GOT3 (cell line): Measurements from ENCODE around the gene HADHA.
"Not testable (repeated sequence)": the region's sequence is repeated elsewhere in the genome, so short reads cannot be mapped to it uniquely, and the experiment has no call there.

Experiments used
- DNase-seq: peaks from one replicate; lab custom pipeline; 2025; ENCODE audit warnings: mixed read lengths; lab: John Stamatoyannopoulos, UW

HADHA gene

DNA sequence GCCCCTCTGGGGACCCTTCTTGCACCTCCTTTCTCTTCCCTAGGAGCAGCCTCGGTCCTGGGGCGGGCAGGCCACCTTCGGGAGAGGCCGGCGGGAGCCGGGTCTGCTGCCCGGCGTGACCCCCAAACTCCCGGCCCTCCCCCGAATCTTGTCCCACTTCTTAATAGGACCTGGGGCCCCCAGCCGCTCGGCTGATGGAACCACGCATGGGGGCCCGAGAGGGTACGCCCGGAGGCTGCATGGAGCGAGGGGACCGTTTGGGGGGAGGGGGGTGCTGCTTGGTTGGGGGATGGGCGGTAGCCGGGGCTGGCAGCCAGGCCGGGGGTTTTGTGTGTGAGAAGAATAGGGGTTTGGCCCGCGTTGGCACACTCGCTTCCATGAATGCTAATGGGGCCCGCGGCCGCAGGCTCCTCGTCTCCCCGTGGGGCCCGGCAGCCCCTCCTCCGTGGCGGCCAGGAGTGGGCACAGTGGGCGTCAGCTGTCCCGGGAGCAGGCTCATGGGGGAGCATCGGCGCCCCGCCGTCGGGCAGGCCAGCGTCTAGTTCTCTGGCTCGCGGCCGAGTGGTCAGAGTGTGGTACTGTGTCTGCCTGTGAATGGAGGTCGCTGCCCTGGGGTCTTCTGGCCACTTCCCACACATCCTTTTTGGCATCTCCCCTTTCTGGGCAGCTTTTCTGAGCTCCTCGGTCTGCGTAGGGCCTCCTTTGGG lies 70.5 kb downstream of the HADHA start:
- no peak for DNase-seq

DNA sequence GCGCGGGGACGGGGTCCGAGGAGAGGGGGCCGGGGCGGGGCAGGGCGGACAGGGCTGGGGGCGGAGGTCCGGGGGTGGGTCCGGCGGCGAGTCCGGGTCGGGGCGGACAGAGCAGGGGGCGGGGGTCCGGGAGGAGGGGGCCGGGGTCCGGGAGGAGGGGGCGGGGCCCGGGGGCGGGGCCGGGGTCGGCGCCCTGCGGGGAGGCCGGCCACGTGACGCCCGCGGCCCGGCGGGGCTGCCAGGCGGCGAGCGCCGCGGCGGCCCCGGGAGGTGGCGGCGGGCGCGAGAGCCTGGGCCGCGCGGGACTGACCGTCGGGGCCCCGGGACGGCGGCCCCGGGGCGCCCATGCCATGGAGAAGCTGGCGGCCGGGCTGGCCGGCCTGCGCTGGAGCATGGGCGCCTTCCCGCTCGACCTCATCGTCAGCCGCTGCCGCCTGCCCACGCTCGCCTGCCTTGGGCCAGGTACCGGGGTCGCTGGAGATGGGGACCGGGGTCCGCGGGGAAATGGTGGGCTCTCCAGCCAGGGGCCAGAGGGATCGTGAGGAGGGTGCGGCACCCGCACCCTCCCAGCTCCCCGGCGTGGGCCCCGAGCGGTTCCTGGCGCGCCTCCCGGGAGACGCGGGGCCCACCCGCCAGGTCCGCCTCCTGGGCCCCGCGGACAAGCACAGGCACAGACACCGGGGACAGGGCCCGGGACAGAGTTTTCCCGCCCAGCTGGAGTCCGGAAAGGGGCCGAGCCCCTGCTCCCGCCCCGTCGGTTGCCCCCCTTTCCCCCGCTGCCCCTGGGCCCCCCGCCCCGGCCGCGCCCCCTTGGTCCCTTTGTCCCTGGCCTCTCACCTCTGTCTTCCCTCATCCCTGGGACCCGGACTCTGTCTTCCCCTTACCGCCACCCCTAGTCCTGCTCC lies 71.3 kb downstream of the HADHA start, which contains the start of gene GAREM2:
GAREM2 (plus strand) TSS at position 218 of the 905 bp plus-strand sequence; CDS start at position 351, 133 bp downstream.
- no peak for DNase-seq

DNA sequence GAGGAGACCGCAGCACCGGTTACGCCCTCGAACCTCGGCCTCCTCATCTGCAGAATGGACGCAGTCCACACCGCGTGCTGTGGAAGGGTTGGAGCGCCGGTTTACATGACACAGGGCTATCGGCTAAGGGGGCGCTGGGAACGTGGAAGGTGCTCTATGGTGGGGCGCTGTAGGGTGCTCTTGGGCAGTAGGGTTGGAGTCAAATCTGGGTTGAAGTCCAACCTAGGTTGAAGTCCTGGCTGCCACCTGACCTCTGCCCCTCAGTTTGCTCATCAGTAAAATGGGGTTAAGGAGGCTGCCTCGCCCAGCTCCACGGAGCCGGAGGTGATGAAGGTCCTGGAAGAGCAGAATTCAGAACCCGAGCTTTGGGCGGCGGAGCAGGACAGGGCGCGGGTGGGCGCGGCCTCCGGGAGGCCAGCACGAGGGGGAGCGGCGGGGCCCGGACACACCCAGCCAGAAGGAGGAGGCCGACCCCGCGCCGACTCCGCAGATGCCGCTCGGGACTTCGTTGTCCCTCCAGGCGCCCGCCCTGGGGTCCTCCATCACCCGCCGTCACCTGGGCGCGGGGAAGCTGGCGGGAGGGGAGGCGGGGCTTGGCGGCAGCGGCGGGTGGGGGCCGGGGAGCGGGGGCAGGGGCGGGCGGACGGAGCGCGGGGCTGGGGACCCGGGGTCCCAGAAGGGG lies 72.1 kb downstream of the HADHA start:
- DNase-seq = no peak

DNA sequence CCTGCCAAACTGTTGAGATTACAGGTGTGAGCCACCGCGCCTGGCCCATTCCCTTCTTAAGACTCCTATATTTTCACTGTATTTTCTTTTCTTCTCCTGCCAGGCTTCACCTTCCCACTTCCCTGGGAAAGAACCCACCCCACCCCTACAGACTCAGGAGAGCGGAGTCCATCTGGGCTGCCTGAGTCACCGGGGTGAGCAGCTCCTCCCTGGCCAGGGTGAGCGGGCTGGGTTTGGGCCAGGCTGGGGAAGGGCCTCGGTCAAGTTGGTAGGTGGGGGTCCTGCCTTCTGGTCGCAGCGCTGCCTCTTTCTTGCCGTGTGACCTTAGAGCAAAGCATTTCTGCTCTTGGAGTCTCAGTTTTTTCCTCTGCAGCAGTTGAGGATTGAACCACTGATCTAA lies 73.6 kb downstream of the HADHA start:
- no peak for DNase-seq

DNA sequence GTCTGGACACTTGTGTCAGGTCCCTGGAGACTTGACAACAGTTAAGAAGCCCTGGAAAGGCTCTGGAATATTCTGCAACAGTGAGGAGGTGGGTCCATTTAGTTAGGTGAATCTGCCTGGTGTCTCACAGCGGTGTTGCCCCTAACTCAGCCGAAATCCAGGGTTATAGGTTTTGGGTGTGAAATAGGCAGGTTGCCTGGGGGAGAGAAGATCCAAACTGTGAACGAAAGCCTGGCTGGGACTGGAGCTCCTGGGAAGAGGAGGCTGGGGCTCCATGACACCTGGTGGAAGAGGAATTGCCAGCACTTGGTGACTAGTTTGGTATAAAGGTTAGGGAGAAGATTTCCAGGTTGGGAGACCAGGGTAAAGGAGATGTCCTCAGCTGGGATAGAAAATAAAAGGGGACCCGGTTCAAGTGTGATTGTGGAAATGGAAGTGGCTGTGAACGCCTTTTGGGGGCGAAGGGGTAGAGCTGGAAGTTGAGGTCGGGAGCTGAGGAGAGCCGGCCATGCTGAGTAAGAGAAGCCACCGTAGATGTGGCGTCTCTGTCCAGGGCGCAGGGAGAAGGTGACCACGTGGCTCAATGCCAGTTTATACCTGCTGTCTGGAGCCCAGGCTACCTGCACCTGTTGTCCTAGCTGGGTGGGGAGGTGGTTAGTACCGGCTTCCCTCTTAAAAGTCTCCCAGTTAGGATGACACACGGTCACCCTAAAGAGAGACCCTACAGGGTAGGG lies 74.6 kb downstream of the HADHA start:
- DNase-seq = no peak

DNA sequence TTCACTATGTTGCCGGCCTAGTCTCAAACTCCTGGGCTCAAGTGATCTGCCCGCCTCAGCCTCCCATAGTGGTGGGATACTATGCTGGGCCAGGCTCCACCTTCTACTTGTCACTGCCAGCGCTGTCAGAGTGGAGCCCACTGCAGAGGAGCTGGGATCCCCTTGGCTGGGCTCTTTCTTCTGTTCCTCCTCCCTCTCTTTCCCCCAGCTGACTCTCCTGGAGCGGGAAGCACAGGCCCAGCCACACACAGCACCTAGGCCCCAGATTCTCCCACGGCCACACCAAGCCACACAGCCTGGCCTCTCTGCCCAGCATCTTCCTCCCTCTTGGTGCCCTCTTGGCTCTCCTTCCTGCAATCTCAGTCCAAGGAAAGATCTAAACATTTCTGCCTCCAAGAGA lies 75.2 kb downstream of the HADHA start:
- no peak for DNase-seq

DNA sequence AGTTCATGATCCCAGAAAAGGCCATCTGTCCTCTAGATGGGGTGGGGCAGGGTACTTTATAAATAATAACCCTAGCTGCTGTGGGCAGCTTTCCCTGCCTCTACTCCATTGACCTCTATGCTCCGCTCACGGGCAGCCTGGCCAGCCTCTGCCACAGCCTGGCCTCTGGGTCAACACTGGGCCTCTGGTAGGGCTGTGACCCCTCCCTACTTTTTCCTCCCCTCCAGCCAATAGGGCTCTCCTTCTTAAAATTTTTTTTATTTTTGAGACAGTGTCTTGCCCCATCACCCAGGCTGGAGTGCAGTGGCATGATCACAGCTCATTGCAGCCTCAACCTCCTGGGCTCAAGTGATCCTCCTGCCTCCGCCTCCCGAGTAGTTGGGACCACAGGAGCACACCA lies 75.6 kb downstream of the HADHA start:
- no peak for DNase-seq

DNA sequence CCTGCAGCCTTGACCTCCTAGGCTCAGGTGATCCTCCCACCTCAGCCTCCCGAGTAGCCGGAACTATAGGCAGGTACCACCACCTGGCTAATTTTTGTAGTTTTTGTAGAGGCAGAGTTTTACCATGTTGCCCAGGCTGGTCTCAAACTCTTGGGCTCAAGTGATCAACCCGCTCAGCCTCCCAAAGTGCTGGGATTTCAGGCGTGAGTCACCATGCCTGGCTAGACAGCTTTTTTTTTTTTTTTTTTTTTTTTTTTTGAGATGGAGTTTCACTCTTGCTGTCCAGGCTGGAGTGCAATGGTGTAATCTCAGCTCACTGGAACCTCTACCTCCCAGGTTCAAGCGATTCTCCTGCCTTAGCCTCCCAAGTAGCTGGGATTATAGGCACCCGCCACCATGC lies 77.9 kb downstream of the HADHA start:
- not testable (repeated sequence) for DNase-seq

DNA sequence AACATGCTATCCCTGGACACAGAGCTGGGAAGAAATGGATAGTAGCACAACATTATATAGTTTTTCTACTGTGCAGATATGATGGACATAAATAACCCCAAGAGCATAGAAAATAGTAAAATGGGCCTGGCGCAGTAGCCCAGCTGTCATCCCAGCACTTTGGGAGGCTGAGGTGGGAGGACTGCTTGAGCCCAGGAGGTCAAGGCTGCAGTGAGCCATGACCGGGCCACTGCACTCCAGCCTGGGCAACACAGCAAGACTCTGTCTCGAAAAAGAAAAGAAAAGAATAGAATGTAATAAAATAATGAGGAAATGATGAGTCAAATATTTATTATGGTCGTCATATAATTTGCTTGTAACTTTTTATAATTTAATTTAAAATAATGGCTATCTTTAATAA lies 79.0 kb downstream of the HADHA start:
- no peak for DNase-seq

DNA sequence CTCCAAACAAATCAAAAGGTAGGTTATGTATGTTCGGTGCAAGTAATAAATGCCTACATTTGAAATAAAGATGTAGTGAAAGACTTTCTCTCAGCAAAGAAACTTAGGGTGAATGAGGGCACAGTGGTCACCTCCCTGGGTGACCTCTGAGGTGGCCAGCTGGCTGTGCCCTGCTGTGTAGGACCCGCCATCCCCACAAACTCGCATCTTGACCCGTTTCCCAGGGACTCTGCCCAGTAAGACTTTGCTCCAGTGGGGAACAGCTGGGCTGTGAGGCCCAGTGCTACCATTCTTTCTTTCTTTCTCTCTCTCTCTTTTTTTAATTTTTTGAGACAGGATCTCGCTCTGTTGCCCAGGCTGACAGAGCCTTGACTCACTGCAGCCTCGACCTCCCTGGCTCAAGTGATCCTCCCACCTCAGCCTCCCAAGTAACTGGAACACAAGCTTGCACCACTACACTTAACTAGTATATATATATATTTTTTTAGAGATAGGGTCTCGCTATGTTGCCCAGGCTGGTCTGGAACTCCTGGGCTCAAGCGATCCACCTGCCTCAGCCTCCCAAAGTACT lies 79.7 kb downstream of the HADHA start:
- no peak for DNase-seq

DNA sequence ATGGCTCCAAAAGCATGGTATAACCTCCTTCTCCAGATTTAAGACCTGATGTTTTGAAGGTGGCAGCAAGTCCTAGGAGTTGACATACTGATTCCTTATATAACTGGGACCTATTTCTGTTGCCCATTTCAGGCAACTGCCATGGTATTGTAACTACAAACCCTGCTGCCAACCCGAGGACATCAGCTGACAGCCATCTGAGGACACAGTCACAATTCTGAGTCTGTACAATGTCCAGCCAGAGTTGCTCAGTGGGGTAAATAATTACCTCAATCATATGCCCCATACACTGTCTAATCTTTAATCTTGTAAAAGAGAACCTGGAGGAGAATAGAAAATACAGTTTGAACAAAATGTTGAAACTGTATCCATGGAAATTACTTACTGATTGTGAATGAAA lies 80.2 kb downstream of the HADHA start:
- DNase-seq = no peak

DNA sequence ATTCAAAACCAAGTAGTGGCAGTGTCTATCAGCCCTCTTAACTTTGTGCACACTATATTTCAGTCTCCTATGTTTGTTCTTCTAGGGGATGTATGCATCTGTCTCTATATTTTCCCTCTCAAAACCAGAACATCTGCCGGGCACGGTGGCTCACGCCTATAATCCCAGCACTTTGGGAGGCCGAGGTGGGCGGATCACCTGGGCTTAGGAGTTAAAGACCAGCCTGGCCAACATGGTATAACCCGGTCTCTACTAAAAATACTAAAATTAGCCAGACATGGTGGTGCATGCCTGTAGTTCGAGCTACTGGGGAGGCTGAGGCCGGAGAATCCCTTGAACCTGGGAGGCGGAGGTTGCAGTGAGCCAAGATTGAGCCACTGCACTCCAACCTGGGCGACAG lies 81.5 kb downstream of the HADHA start:
- DNase-seq = no peak

DNA sequence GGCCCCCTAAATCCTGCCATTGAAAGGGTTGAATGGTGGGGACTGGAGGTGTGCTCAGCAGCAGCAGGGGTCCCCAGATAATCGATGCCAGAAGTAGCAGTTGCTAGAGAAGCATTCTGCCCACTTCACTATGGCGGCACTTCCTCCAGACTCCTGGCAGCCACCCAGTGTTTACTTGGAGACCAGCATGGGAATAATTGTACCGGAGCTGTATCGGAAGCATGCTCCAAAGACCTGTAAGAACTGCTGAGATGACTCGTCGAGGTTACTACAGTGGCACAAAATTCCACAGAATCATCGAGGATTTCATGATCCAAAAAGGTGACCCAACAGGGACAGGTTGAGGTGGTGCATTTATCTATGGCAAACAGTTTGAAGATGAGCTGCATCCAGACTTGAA lies 82.5 kb downstream of the HADHA start:
- DNase-seq = no peak

DNA sequence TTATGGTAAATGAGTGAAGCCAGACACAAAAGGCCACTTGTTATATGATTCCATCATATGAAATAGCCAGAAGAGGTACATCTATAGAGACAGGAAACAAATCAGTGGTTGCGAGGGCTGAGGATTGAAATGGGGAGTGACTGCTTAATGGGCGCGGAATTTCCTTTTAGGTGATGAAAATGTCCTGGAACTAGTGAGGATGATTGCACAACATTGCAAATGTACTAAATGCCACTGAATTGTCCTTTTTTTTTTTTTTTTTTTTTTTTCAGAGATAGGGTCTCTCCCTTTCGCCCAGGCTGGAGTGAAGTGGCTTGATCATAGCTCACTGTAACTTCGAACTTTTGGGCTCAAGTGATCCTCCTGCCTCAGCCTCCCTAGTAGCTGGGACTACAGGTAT lies 86.9 kb downstream of the HADHA start:
- DNase-seq = no peak

DNA sequence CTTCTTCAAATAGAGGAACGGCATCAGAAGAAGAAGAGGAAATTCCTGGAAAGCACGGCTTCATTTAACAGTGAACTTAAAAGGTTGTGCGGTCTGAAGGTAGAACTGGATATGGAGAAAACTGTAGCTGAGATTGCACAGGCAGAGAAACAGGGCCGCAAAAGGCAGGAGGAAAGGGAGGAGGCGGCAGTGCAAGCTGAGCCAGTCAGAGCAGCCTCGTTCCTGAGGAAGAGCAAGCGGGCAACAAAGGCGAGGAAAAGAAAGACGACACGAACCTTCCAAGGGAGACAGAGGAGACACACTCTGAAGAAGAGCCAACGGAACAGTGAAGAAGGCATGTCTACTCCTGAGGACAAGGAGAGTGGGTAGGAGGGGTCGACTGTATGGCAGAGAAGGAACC lies 94.2 kb downstream of the HADHA start:
- DNase-seq = no peak

DNA sequence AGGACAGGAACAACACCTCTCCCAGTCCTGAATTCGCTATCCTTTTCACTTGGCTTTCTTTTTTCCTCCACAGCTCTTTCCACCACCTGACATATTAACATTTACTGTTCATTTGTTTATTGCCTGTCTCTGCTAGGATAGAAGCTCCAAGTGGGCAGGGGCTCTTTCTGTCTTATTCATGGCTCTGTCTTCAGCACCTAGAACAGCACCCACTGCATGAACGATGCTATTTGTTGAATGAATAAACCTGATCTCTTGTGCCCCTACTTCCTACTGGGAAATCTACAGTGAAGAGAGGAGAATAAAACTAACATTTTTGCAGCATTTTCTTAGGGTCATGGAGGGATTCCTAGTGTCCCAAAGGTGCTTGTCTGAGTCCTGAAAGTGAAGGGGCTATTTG lies 95.9 kb downstream of the HADHA start:
- no peak for DNase-seq

DNA sequence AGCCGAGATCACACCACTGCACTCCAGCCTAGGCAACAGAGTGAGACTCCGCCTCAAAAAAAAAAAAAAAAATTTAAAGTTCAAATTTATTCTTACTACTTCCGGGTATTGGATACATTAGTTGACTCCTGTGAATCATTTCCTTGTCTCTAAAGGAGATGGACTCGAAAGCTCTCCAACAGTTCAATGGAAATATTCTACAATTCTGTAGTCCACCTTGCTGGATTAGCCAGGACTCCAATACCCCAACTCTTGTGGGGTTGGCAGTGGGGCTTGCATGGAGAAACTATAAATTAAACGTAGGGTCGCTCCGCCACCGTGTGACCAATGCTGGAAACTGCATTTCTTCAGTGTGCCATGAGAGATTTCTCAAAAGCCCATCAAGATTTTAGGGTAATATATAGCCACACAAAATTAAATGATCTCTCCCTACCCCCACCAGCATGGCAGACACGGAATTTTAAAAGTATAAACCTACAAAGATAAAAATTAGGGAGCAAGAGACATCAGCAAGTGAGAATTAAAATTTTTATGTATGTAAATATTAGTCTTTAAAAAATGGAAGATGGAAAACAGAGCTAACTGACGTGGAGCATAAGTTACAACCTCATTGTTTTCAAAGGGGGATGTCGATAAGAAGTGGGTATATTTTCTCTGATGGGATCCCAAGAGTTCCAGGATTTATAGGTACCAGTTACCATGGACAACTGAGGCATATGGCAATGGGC lies 99.3 kb downstream of the HADHA start:
- no peak for DNase-seq

DNA sequence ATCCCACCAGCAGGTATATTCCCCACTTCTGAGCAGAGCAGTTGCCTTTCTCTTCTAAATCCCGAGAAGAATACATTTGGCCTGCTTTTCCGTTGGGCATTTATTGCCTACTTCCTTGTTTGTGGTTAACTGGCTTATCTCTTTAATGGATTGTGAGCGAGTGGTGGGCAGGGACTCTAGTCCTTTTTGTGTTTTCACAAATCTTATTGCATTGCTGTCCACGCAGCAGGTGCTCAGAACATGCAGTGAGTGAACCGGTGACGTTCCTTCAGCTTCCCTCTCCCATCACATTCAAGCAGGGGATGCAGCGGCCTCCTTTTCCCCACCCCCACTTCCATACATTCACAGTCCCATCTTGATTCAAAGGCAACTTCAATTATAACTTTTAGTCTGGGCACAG lies 100.4 kb downstream of the HADHA start:
- no peak for DNase-seq

DNA sequence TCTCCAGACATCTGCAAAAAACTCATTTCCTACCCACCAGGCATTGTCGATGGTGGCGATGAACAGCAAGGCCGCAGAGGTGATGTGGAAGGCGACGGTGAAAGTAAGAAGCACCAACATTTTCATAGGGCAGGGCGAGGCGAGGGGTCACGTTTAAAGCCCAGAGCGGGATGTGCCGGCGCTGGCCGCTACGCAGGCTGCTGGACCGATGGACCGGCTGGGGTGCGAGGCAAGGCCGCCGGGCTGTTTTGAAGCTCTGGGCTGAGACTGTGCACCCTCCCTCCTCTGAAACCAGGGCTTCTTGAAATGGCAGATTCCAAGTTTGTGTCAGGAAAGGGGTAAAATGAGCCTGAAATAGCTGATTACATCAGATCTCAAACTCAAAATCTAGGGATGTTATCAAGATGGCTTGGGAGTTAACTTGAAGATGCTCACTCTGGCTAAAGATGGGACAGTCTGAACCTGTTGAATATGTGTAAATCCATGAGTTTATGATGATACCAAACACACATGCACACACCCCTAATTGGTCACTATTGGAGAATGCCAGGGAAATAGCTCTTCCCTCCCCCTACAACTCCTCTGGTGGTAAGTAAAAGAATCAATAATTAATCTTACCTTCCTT lies 103.2 kb downstream of the HADHA start:
- no peak for DNase-seq
